Mammary epithelial cell (primary cell): Measurements from ENCODE around the gene CXCL1.

Experiments
- EZH2 ChIP-seq: IDR thresholded peaks from 2 replicates; pipeline ENCODE4 v1.6.1; 2012; ENCODE audit warnings: low read length, inconsistent platforms, borderline replicate concordance
- TF ChIP-seq, protein P1 (sequence below), 2 donors: IDR thresholded peaks in 1 of 2; conservative IDR thresholded peaks in 1 of 2; 2 replicates each; pipeline ENCODE4 v1.5.1; 2011 to 2012; ENCODE audit warnings: inconsistent platforms in 2 of 2, low read length in 2 of 2, mild to moderate bottlenecking in 2 of 2, control low read depth in 1 of 2, low read depth in 1 of 2; ENCODE audit not compliant: insufficient read depth in 1 of 2; ENCODE audit errors: extremely low read depth in 1 of 2

DNA sequence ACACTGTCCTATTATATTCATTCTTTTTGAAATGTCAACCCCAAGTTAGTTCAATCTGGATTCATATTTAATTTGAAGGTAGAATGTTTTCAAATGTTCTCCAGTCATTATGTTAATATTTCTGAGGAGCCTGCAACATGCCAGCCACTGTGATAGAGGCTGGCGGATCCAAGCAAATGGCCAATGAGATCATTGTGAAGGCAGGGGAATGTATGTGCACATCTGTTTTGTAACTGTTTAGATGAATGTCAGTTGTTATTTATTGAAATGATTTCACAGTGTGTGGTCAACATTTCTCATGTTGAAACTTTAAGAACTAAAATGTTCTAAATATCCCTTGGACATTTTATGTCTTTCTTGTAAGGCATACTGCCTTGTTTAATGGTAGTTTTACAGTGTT is 1.6 kb downstream of the CXCL1 start:
- TF ChIP-seq EZH2, result no peak
- TF ChIP-seq, protein P1, sequence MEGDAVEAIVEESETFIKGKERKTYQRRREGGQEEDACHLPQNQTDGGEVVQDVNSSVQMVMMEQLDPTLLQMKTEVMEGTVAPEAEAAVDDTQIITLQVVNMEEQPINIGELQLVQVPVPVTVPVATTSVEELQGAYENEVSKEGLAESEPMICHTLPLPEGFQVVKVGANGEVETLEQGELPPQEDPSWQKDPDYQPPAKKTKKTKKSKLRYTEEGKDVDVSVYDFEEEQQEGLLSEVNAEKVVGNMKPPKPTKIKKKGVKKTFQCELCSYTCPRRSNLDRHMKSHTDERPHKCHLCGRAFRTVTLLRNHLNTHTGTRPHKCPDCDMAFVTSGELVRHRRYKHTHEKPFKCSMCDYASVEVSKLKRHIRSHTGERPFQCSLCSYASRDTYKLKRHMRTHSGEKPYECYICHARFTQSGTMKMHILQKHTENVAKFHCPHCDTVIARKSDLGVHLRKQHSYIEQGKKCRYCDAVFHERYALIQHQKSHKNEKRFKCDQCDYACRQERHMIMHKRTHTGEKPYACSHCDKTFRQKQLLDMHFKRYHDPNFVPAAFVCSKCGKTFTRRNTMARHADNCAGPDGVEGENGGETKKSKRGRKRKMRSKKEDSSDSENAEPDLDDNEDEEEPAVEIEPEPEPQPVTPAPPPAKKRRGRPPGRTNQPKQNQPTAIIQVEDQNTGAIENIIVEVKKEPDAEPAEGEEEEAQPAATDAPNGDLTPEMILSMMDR (conservative IDR thresholded peaks at IDR 0.05 in 1 of 2, IDR thresholded peaks at IDR 0.05 in 1 of 2; ENCODE audit: extremely low read depth in 1 of 2, insufficient read depth in 1 of 2, low read depth in 1 of 2, low read length in 2 of 2), result no peak
